HEK293 (cell line): ENCODE results near the gene G3BP2.
"Not testable (repeated sequence)": the region's sequence is repeated elsewhere in the genome, so short reads cannot be mapped to it uniquely, and the experiment has no call there.

ENCODE experiments used
- CTCF ChIA-PET: fragments of 350-600 bp; formaldehyde crosslinking; extraction: SDS; loops from one replicate; lab custom pipeline; 2021; ENCODE audit warnings: antibody characterized with exemption; lab: Yijun Ruan, JAX
- POLR2A ChIA-PET: fragments of 300-600 bp; formaldehyde crosslinking; extraction: SDS; loops from one replicate; lab custom pipeline; 2020; ENCODE audit warnings: antibody characterized with exemption, inconsistent platforms; lab: Yijun Ruan, JAX
- H3K27ac ChIP-seq: fragments of 200-500 bp; sonication (Bioruptor generic); 2 replicates; pipeline ENCODE4 v1.5.1; 2014; ENCODE audit warnings: low read depth, low read length, control low read depth, inconsistent platforms; ENCODE audit errors: extremely low read depth
- H3K36me3 ChIP-seq, 2 experiments: fragments of 200-500 bp in 1 of 2; sonication (Bioruptor generic) in 1 of 2; 1 replicate in 1 of 2; 2 replicates in 1 of 2; pipeline ENCODE4 v1.5.1; 2014 to 2017; ENCODE audit warnings: inconsistent platforms in 2 of 2, low read length in 2 of 2; ENCODE audit not compliant: control insufficient read depth in 2 of 2, insufficient read depth in 1 of 2
- H3K4me1 ChIP-seq: fragments of 200-500 bp; sonication (Bioruptor generic); 2 replicates; pipeline ENCODE4 v1.5.1; 2014; ENCODE audit warnings: mild to moderate bottlenecking, low read length, inconsistent platforms; ENCODE audit not compliant: control insufficient read depth, insufficient read depth
- H3K4me3 ChIP-seq: 2 replicates; pipeline ENCODE4 v1.5.1; 2011; ENCODE audit warnings: low read depth, mild to moderate bottlenecking, control low read depth, low read length, moderate library complexity
- H3K9me3 ChIP-seq: fragments of 200-500 bp; sonication (Bioruptor generic); 2 replicates; pipeline ENCODE4 v1.5.1; 2014; ENCODE audit warnings: low read depth, low read length, inconsistent platforms; ENCODE audit not compliant: control insufficient read depth, insufficient read depth
- GLIS1 ChIP-seq: fragments of 450-650 bp; formaldehyde crosslinking; IDR thresholded peaks from 2 replicates; pipeline ENCODE4 v1.5.1; 2016; ENCODE audit warnings: missing biosample characterization, missing genetic modification characterization
- HOXD13 ChIP-seq: sonication (generic); formaldehyde crosslinking; IDR thresholded peaks from 2 replicates; pipeline ENCODE4 v1.8.0; 2022; ENCODE audit warnings: missing genetic modification reagents, borderline replicate concordance
- REST ChIP-seq: fragments of 450-650 bp; formaldehyde crosslinking; IDR thresholded peaks from 2 replicates; pipeline ENCODE4 v1.5.1; 2016; ENCODE audit warnings: missing biosample characterization, missing genetic modification characterization
- SETDB1 ChIP-seq: IDR thresholded peaks from one replicate; pipeline ENCODE4 v1.6.1; 2017; ENCODE audit warnings: mild to moderate bottlenecking, low read length, moderate library complexity, mixed read lengths; ENCODE audit not compliant: insufficient read length
- ZBTB1 ChIP-seq: fragments of 450-650 bp; formaldehyde crosslinking; IDR thresholded peaks from 2 replicates; pipeline ENCODE4 v1.5.1; 2016; ENCODE audit warnings: missing biosample characterization, missing genetic modification characterization
- ZNF114 ChIP-seq: fragments of 450-650 bp; formaldehyde crosslinking; IDR thresholded peaks from 2 replicates; pipeline ENCODE4 v1.5.0; 2017; ENCODE audit warnings: missing biosample characterization, missing genetic modification characterization
- ZNF2 ChIP-seq: fragments of 450-650 bp; formaldehyde crosslinking; IDR thresholded peaks from 2 replicates; pipeline ENCODE4 v1.5.1; 2016; ENCODE audit warnings: missing biosample characterization, missing genetic modification characterization
- ZNF274 ChIP-seq, 2 experiments: fragments of 200-500 bp in 1 of 2; fragments of 450-650 bp in 1 of 2; sonication (Bioruptor generic) in 1 of 2; formaldehyde crosslinking in 1 of 2; IDR thresholded peaks; 2 replicates each; pipeline versions ENCODE4 v1.5.1 to v1.6.1; 2014 to 2016; ENCODE audit warnings: borderline replicate concordance in 1 of 2, inconsistent platforms in 1 of 2, low read length in 1 of 2, missing biosample characterization in 1 of 2, missing genetic modification characterization in 1 of 2
- ZNF449 ChIP-seq: fragments of 450-650 bp; formaldehyde crosslinking; IDR thresholded peaks from 2 replicates; pipeline ENCODE4 v1.5.1; 2017; ENCODE audit warnings: missing biosample characterization, mild to moderate bottlenecking, missing genetic modification characterization, moderate library complexity
- ZNF664 ChIP-seq: fragments of 450-650 bp; formaldehyde crosslinking; IDR thresholded peaks from 2 replicates; pipeline ENCODE4 v1.5.1; 2016; ENCODE audit warnings: missing biosample characterization, missing genetic modification characterization
- ZNF777 ChIP-seq: fragments of 450-650 bp; formaldehyde crosslinking; IDR thresholded peaks from 2 replicates; pipeline ENCODE4 v1.5.1; 2017; ENCODE audit warnings: missing biosample characterization, missing genetic modification characterization, borderline replicate concordance
- ZNF785 ChIP-seq: fragments of 450-650 bp; formaldehyde crosslinking; IDR thresholded peaks from 2 replicates; pipeline ENCODE4 v1.5.1; 2016; ENCODE audit warnings: missing biosample characterization, missing genetic modification characterization
- ZSCAN30 ChIP-seq: fragments of 450-650 bp; IDR thresholded peaks from 2 replicates; pipeline ENCODE4 v1.5.1; 2018; ENCODE audit warnings: missing biosample characterization, mild to moderate bottlenecking, missing genetic modification characterization, moderate library complexity

G3BP2 gene

GRCh38 chr4:75716054-75716453, 42.8 kb upstream of the G3BP2 start:
- H3K4me1 ChIP-seq, H3K9me3 ChIP-seq, H3K36me3 ChIP-seq, H3K4me3 ChIP-seq, H3K27ac ChIP-seq: not testable (repeated sequence)
- POLR2A ChIA-PET: interaction anchor here (1.2 to 1.3 kb wide), 2 partner anchors 8 to 11 kb away, joined by 4 read pairs; partner anchors contain the start of gene USO1
- CTCF ChIA-PET: interaction anchor here (1.7 kb wide), 1 partner anchor 8 kb away, joined by 9 read pairs; the partner anchor contains the start of gene USO1

GRCh38 chr4:75715105-75715799, 42.0 kb upstream of the G3BP2 start:
- Histone ChIP-seq H3K4me1 (no peaks in the 10 kb centered on the region), H3K4me3 (no peak overlapping the region), H3K9me3 (no peaks in the 10 kb centered on the region), H3K36me3 (peaks cover 0 to 4% of the 10 kb centered on the region in 2 experiments; a peak in 1 of 3 replicates), H3K27ac (no peak overlapping the region)
- no peak for TF ChIP-seq ZNF2
- no peak for TF ChIP-seq ZNF449 (tag by site-specific recombination)
- no peak for TF ChIP-seq GLIS1 (tag by site-specific recombination)
- TF ChIP-seq SETDB1: no peak
- TF ChIP-seq ZNF114 (tag by site-specific recombination): no peak
- no peak for TF ChIP-seq REST (tag by site-specific recombination)
- no peak for TF ChIP-seq ZBTB1
- ChIA-PET CTCF (interaction anchor here (0.6 to 1.7 kb wide), 2 partner anchors 9 to 73 kb away, joined by 5 to 9 read pairs; partner anchors contain the start of gene USO1), POLR2A (interaction anchor here (1.2 to 1.3 kb wide), 2 partner anchors 9 to 12 kb away, joined by 4 read pairs; partner anchors contain the start of gene USO1)

GRCh38 chr4:75714704-75715103, 41.5 kb upstream of the G3BP2 start:
- CTCF ChIA-PET: interaction anchor here (0.6 to 1.7 kb wide), 2 partner anchors 9 to 74 kb away, joined by 5 to 9 read pairs; partner anchors contain the start of gene USO1
- POLR2A ChIA-PET: interaction anchor here (1.2 to 1.3 kb wide), 2 partner anchors 10 to 13 kb away, joined by 4 read pairs; partner anchors contain the start of gene USO1
- H3K36me3 ChIP-seq: peaks cover 0 to 4% of the 10 kb centered on the region in 2 experiments; a peak in 1 of 3 replicates
- H3K4me3 ChIP-seq: no peak overlapping the region
- no peaks in the 10 kb centered on the region for H3K9me3 ChIP-seq
- H3K4me1 ChIP-seq: no peaks in the 10 kb centered on the region
- TF ChIP-seq HOXD13 (CRISPR knock-in tag) (no peak), ZNF664 (no peak), ZNF274 (IDR thresholded peaks at IDR 0.05; ENCODE audit: low read length) (no peak), ZNF274 (tag by site-specific recombination; IDR thresholded peaks at IDR 0.05; ENCODE audit: borderline replicate concordance) (no peak), ZSCAN30 (tag by site-specific recombination) (no peak), ZNF785 (no peak), ZNF777 (tag by site-specific recombination) (no peak)
- no peak overlapping the region for H3K27ac ChIP-seq
